Activated CD4-positive, alpha-beta T cell treated with anti-CD3 and anti-CD28 coated beads for 24 hours (primary cell): ENCODE results near the gene ADARB1.

ENCODE experiments used
- DNase-seq, 2 donors: peaks; one replicate each; pipeline ENCODE4 v3.0.0-alpha.2; 2020; ENCODE audit warnings: low read depth in 2 of 2

Gene ADARB1

DNA sequence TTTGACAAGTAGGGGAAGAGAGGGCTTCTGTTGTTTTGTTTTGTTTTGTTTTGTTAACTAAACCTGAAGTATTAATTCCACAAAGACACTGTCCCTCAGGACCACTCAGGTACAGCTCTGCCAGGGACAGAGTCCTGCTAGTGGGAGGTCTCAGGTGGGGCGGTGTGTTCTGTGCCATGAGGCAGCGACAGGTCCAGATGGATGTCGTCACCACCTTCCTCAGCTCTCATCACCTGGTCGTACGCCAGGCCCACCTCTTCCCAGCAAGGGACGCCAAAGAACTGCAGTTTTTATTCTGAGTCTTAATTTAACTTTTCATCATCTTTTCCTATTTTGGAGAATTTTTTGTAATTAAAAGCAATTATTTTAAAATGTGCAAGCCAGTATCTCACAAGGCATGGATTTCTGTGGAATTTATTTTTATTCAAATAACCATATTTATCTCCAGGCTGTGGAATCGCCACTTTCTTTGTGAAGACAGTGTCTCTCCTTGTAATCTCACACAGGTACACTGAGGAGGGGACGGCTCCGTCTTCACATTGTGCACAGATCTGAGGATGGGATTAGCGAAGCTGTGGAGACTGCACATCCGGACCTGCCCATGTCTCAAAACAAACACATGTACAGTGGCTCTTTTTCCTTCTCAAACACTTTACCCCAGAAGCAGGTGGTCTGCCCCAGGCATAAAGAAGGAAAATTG is 150.8 kb downstream of the ADARB1 start:
- DNase-seq = no peak

DNA sequence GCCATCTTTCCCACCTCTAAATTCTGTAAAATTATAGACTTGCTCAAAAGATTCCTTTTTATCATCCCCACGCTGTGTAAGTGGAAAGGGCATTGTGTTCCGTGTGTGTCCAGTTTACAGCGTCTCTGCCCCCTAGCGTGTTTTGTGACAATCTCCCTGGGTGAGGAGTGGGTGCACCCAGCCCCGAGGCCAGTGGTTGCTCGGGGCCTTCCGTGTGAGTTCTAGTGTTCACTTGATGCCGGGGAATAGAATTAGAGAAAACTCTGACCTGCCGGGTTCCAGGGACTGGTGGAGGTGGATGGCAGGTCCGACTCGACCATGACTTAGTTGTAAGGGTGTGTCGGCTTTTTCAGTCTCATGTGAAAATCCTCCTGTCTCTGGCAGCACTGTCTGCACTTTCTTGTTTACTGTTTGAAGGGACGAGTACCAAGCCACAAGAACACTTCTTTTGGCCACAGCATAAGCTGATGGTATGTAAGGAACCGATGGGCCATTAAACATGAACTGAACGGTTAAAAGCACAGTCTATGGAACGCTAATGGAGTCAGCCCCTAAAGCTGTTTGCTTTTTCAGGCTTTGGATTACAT is 151.5 kb downstream of the ADARB1 start:
- no peak for DNase-seq

DNA sequence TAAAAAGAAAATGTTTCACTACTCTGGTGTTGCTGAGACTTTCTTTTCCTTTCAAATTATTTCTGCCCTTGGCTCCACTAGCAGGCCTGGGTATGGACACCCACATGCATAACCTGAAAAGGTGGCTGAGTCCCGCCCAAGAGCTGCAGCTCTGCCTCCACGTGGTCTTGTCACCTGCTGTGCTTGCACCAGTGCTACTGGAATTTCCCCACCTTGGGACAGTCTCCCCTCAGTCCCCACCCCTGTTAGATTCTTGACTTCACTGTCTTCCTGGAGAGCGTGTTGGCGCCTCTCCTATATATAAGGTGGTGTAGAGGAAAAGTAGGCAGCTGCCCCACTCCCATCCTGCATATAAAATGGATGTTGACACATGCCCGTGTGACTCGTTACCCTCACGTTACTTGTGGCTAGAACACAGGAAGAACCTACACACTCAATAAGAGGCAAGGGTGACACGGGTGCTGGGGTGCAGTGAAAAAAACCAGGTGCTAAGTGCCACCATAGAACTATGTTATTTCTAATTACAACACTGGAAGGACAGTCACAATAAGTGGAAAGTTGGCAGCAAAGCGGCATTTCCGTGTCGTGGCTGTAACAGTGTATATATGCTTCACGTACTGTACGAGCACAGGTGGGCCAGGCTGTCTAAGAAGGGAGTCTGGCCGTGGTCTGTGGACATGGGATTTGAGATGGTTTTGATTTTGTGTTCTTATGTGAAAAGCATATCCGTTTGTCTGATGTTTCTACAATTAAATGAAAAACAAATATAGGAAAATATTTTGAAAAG is 152.4 kb downstream of the ADARB1 start:
- no peak for DNase-seq

DNA sequence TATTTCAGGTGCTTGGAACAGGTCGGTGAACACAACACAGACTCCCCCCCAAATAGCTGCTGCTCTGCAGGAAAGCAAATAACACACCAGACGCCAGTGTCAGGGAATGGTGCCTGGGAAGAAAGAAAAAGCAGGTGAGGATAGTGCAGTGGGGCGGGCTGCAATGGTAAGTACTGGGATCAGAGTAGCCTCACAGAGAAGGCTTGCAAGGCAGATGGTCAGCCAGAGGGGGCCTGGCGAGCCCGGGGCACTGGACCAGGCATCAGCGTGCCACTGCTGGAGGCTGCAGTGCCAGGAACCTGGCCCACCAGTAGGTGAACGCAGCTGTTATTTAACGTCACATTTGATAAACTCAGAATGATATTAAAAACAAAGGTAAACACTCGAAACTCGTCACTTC is 153.4 kb downstream of the ADARB1 start:
- DNase-seq = no peak

DNA sequence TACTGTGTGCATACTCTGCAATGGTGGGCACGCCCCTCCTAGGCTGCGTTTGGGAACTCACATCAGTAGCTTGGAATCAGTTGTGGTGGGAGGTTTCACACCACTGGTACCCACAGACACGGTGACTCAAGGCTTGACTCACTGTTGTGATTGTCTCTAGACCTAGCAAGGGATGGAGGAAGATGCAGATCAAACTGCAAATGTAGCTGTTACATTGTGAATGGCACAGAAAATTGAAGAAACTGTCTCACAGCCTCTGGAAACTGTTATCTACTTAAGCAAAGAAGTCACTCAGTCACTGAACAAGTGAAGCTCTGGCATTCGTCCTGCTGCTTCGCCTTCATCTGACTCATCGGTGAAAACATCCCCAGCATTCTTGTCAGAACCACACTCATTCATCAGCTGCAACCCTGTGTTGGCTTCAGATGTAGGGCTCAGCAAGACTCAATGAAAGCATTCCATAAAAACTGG is 153.8 kb downstream of the ADARB1 start:
- DNase-seq = peak; percentile 49 to 60

DNA sequence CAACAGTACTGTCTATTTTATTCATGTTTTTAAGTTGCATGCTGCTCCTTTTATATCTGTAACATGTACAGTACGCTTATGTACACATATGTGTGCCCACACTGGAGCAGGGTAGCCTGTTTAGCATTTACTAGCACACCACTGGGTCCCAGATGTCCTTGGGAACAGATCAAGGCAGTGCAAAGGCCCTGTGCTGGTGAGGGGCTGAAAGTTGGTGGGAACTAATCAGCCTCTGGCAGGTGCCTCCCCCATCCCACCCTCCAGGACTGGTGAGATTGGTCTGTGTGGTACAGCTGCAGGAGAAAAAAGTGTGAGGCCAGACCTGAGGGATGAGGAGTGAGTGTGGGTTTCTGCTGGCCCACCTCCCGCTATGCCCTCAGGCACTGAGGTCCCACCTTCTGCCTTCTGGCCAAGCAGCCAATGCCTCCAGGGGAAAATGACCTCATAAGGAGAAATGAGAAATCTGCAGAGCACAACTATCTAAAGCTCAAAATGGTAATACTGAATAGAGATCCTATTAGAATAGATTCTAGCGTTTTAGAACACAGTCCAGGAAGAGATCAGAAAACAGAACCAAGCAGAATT is 154.4 kb downstream of the ADARB1 start:
- DNase-seq = no peak

DNA sequence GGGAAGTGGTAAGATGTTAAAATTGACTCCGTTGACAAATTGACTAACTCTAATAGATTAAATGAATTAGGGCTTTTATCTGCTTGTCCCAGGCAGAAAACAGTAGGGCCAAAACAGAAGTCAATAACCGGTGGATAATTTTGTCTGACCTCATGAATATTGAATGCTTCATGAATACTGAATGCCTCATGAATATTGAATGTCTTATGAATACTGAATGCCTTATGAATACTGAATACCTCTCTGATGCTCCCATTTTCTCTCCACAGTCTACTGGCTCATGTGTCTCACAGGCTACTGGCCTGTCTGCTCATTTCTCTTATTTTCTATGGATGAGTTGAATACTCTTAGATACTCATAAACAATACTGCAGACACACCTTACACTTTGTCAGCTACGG is 157.3 kb downstream of the ADARB1 start:
- no peak for DNase-seq

DNA sequence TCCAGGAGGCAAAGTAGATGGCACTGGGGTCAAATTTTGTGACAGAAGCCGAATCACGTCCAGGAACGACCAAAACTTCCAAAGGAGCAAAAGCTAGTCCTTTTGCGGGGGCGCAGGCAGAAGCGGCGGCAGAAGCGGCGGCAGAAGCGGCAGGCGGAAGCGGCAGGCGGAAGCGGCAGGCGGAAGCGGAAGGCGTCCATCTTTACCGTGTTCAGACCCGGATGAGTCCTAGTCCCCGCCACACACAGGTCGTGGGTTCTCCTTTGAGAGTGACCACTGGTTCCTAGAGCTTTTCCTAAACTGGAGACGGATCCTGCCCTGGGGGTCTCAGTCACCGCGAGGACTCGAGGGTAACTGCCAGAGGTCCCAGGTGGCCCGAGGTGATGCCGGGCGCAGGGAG is 159.7 kb downstream of the ADARB1 start:
- DNase-seq = no peak

DNA sequence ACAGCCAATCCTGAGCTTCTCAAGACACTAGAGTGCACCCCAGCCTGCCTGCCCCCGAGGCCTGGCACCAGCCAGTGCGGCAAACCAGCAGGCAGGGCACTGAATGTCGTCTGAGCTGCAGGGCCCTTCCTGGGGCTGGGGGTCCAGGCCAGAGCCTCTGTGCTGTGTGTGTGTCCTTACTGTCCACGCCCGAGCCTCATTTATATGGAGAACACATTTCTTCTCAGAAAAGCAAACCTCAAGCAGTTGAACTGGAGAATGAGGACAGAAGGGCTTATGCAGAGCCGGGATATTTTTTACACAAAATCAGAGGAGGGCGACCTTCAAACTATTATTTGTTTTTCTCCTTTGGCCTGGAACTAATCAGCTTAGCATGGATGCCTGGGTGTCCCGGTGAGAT is 160.6 kb downstream of the ADARB1 start:
- no peak for DNase-seq

DNA sequence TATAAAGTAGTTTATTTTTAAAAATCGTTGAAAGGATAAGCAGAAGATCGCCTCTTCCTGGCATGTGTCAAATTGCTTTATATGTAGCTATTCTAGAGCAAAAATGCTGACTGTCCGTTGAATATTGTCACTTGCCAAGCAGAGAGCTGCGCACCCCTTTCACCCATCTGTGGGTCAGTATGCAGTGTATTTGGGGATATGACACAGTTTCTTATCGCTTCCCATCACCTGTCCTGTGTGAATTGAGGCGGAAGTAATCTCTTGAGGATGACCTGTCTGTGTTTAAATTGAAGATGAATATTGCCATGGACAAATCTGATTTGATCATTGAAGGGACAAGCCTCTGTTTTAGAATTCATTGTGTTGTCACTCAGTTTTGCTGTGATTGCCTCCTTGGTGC is 161.1 kb downstream of the ADARB1 start:
- no peak for DNase-seq

DNA sequence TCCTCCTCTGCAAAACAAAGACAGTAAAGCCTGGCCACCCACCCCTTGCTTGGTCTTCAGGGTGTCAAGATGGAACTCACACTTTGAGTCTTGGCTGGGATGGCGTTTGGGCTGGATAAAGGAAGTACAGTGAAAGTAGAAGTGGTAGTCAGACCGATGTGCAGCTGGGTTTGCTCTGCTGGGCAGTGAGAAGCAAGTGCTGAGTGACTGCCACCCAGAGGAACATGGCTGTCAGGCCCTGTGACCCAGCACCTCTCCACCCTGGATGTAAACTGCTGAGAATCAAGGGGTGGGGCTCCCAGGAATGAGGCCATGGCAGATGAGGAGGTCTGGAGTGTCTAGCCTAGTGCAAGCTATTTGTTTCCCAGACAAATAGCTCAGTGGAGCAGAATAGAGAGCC is 162.1 kb downstream of the ADARB1 start:
- DNase-seq = no peak

DNA sequence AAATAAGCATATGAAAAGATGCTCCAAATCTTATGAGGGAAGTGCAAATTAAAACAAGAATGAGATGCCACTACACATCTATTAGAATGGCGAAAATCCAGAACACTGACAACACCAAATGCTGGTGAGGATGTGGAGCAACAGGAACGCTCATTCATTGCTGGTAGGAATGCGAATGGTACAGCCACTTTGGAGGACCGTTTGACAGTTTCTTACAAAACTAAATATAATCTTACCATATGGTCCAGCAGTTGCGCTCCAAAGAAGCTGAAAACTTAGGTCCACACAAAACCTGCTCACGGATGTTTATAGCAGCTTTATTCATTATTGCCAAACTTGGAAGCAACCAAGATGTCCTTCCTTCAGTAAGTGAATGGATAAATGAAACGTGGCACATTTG is 163.0 kb downstream of the ADARB1 start:
- no peak for DNase-seq

DNA sequence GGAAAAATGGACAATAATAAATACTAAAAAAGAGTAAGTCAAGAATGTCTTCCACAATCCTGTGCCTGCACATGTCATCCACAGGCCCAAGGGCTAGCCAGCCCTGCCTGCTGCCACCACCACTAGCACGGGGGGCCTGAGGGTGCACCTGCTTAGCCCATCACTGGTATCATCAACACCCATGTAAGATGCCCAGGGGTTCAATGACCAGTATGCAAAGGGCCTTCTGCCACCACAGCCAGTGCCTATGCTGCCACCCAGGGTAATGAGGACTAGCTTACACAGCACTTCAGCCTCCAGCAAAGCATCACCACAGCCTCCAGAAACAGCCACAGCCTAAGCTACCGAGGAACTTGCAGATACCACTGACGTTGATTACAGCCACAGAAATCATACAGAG is 167.0 kb downstream of the ADARB1 start:
- DNase-seq = no peak

DNA sequence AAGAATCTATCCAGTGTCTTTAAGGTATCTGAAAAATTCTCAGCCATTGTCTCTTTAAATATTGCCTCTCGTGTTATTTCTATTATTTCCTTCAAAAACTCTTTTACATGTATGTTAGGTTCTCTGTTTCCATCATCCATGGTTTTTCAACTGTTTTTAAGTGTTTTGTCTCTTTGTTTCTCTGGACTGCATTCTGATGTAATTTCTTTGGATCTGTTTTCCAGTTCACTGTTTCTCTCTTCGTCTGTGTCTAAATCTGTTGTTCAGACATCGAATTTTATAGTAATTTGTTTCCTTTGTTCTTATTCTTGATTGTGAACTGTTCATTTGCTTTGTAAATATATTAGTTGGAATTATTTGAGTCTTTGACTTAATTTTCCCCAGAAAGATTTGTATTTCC is 169.2 kb downstream of the ADARB1 start:
- no peak for DNase-seq

DNA sequence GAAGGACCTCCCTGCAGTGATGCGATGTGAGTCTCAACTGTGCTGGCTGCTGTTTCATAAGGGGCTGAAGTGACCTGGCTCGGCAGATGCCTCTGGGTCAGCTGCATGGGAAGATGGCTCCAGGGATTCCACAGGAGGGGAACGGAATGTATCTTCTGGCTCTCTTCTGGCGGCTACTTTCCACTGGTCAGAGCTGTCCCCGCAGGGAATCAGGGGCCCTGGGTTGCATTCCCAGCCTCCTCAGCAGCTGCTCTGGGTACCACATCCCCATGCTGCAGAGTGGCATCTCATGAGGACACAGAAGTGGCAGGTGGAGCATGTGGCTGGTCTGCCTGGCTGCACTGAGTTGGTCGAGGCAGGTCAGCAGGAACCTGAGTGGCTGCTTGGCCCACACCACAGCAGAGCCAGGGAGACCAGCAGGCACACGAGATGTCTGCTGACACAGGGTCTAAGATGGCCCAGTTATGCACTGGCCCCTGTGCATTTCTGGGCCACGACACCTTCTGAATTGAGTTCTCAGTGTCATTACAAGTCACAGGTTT is 170.5 kb downstream of the ADARB1 start:
- no peak for DNase-seq

DNA sequence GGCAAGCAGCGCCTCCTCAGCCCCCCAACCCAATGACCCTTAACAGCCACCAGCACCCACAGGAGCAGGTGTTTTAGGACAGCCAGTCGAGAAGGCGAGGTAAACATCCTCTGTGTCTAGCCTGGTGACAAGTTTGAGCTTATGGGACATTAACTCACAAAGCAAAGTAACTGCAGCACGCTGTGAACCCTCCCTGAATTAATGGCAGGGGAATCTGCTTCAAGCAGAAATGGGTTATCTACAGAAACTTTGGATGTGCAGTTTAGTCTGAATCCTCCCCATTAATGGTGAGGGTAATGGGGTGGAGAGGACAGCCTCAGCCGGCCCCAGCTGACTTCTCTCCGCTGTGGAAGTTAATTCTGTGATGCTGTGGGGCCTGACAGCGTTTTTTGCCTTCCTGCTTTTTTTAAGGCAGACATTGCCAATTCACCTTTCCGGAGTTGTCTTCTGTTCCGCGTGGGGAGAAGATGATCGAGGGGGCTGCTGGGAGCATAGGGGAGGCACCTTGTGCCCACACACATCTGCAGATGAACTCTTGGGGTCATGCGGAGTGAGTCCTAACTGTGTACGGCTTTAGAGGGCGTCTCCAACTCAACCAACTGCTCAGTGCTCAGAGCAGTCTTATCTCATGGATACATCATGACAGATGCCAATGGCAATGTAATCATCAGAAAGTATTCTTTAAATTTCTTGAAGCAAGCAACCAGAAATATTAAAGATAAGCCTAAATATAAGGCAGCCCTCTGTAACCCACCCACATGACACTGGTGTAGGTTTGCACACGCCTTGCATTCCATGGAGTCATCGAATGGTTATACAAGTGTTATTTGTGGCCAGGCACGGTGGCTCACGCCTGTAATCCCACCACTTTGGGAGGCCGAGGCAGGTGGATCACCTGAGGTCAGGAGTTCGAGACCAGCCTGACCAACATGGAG is 172.3 kb downstream of the ADARB1 start:
- DNase-seq = no peak

DNA sequence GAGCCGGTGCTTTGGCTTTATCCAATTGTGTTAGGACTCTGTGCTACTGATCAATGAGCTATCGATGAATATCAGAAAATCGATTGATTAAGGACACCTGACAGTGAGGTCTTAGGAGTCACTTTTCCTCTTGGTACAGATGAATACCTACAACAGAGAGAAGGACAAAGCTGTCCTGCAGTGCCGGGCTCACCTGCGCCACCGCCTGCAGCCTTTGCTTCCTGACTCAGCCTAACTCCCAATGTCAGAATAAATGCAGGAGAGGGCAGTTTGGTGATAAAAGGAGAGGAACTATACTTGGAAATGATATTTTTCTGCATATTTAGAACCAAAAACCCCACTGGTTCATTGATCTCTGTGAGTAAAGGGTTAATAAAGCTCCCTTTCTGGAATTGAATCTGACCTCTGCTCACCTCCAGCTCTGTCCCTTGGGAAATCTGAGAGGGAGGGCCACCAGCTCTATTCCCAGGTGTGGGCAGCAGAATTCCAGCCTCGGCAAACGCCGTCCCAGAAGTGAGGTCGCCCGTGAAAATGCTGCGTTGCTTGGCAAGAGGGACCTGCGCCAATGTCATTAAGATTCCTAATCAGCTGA is 174.0 kb downstream of the ADARB1 start:
- DNase-seq = no peak

DNA sequence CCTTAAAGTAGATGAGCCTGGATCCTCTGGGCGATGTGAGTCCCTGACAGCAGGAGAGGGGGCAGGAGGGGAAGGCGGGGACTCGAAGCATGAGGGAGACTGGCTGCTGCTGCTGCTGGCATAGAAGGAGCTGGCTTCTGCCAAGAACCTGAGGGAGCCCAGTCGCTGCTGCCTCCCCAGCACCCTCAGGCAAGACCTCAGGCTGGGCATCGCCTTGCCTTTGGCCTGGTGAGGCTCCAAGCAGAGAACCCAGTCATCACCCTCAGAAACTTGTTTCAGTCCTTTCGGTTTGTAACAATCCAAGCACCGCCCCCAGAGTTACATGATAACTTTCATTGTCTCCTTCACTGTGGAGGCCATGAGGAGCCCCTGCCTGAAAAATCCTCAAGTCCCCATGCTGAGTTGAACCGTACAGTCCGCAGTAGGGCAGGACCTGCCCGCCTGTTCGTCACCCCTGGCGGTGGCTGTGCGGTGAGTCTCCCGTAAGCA is 174.6 kb downstream of the ADARB1 start:
- no peak for DNase-seq

DNA sequence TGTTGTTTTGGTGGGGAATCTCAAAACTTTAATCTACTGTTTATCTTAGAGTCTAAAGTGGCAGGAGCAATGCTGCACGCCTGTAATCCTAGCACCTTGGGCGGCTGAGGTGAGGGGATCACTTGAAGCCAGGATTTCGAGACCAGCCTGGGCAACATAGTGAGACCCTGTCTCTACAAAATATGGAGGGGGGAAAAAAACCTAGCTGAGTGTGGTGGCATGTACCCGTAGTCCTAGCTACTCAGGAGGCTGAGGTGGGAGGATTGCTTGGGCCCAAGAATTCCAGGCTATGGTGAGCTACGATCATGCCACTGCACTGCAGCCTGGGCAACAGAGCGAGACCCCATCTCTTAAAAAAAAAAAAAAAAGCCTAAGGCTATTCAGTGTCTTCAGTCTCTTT is 175.2 kb downstream of the ADARB1 start:
- DNase-seq = no peak

DNA sequence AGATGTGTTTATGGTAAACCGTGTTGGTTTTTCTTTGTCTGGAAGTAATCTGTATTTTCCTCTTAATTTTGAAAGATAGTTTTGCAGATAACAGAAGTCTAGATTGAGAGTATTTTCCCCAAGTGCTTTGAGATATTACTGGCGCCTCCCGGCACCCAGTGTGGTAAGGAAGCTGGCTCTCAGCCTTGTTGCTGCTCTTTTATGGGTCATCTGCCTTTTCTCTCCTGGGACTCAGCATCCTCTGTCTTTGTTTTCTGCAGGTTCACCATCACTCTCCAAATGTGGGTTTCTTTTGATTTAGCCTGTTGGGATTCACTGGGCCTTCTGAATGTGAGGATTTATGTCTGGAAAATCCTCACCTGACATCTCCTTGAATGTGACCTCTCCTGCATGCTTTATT is 175.9 kb downstream of the ADARB1 start:
- DNase-seq = no peak
